Hematopoietic multipotent progenitor cell treated with erythropoietin and hydrocortisone succinate and interleukin-3 and kit ligand, for 4 days (in vitro differentiated cells): ENCODE data around the gene RASGRP4.
A peak's percentile ranks its signal among the peaks of the same experiment; 100 is the strongest.
"Not testable (repeated sequence)": the region's sequence is repeated elsewhere in the genome, so short reads cannot be mapped to it uniquely, and the experiment has no call there.

ENCODE experiments used
- DNase-seq: peaks from one replicate; pipeline ENCODE4 v3.0.0-alpha.2; 2015

RASGRP4 gene

DNA sequence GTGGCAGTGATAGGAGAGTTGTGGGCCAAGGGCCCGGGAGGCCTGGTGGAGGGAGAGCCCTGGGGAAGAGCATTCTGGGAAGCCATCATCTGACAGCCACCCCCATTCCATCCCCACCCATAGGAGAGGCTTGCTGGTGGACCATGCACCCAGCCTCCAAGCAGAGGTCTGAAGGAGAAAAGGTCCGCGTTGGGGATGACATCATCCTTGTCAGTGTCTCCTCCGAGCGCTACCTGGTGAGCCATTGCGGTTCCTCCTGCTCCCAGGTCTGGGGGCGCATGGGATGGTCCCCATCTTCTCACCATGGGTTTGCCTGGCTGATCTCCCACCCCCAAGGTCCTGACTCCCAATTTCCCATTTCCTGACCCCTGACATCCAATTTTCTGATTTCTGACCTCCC is 18.0 kb upstream of the RASGRP4 start:
- DNase-seq = no peak

DNA sequence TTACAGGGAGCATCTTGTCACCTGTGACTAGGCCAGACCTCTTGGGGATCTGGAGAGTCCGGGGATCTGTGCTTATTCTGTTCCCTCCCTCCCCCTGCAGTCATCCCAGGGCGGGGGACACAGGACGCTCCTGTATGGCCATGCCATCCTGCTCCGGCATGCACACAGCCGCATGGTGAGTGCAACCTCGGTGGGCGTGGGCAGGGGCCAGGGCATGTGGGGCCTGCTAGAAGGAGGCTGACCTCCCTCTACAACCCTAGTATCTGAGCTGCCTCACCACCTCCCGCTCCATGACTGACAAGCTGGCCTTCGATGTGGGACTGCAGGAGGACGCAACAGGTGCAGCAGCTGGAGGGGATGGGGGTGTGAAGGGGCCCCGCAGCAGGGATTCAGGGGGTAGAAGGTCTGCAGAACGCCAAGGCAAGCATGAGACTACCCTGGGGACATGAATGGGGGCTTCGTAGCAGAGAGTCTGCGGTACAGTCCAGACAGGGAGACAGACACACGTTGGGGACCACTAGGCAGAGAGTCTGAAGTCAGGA is 17.5 kb upstream of the RASGRP4 start:
- no peak for DNase-seq

DNA sequence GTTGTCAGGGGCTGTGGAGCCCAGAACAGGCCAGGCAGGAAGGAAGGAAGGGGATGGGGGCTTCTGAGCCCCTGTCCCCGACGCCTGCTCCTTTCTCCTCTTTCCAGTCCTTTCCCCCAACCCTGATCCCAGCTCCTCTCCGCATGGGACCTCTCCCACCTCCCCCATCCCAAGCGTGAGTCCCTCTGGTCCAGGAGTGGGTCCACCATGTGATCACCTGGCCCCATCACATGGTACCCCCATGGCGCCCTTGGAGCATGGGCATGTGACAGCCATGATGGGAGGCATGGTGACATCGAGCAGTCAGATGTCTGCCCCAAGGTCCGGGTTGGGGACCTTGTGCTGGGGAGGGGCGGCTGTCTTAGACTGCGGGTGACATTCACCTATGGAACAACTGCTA is 16.7 kb upstream of the RASGRP4 start:
- no peak for DNase-seq

DNA sequence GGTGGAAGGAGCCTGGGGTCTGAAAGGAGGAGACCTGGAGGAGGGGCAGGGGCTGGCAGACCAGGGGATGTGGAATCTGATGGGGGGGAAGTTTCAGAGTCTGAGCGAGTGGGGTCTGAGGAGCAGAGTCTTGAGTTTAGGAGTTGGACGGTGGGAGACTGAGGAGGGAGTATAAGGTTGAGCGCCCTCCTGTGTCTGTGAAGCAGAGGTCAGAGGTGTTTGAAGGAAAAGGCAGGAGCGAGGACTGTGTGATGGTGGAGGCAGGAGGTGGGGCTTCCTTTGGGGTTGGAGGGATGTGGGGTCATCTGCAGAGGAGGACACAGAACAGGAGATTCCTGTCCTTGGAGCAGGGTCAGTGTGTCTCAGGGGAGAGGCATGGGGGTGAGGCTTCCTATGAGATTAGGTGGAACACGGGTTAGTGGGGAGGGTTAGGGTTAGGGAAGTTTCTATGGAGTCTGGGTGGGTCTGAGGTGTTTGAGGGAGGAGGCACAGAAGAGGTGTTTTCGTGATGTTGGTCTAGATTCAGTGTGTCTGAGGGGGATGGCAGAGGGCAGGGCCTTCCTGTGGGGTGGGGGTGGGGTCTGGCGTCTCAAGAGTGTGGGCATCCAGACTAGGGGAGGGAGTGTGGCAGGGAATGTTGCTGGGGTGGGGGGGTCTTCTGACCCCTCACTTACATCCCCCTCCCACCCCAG is 15.8 kb upstream of the RASGRP4 start:
- peak; percentile 69 for DNase-seq

DNA sequence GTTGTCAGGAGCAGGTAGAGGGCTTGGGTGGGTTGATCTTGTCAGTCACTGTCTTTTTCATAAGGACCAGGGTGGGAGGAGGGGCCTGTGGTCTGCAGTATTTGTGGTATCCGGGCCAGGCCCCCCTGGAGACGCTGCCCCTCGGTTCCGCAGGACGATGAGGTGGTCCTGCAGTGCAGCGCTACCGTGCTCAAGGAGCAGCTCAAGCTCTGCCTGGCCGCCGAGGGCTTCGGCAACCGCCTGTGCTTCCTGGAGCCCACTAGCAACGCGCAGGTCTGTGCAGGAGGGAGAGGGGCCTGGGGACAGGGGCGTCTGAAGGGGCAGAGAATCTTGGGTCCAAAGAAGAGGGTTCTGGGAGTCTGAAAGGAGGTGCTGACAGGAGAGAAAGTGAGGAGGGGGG is 14.6 kb upstream of the RASGRP4 start:
- DNase-seq = no peak

DNA sequence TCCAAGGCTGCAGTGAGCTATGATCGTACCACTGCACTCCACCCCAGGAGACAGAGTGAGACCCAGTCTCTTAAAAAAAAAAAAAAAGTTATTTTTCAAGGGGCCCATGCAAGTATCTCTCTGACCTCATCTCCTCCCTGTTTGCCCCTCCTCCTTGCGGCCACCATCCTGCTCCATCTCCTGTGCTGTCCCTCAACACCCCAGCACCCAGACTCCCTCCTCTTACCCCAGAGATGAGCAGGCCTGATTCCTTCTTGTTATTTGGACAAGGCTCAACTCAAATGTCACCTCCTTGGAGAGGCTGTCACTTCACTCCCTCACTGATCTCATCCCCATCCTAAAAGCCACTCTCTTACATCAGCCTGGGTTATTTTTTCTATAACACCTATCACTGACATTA is 11.9 kb upstream of the RASGRP4 start:
- no peak for DNase-seq

DNA sequence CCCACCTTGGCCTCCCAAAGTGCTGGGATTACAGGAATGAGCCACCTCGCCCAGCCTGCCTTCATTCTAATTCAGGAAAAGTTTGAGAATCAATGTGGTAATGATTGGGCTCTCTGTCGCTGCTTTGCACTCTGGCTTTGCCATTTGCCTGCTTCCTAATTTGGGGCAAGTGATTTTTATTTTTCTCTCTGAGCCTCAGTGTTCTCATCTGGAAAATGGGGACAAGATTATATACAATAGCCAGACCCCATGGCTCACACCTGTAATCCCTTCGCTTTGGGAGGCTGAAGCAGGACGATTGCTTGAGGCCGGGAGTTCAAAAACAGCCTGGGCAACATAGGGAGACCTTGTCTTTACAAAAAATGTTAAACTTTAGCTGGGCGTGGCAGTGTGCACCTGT is 11.3 kb upstream of the RASGRP4 start:
- DNase-seq = no peak

DNA sequence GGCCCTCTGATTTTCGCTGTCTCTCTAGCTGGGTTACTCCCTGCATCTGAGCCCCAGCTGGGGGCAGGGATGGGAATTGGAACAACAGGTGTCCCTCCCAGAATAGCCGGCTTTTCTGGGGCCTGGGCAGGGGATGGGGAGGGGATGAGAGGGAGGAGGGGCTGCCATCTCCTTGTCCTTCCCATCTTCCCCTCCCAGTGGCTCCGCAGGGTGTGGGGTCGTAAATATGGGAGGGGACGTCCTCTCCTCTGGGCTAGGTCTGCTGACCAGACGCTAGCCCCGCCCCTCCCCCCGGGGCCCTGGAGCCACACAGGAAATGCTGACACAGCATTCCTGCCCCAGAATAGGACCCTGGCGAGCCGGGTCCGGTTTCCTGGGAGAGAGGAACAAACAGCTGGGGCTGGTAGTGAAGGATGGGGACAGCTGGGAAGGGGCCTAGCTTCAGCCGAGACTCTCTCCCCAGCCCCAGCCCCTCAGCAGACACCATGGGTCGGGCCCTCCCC is 8.6 kb upstream of the RASGRP4 start:
- no peak for DNase-seq

DNA sequence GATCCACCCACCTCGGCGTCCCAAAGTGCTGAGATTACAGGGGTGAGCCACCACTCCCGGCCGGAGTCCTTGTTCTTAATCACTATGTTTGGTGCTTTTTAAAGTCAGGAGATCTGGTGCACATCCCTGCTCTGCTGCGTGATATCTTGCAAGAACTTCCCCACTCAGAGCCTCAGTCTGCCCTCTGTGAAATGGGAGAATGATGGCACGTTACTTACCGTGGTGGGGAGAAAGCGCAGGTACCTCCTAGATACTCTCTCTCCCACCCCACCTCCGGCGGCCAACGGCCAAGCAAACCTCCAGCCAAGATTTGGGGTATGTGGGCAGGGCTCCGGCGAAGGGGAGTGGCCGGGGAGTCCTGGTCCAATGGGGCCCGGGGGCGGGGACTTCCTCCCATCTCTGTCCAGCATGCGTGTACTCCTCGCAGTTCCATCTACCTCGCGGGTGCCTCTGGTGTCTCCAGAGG is 7.3 kb upstream of the RASGRP4 start, which contains the start of gene RYR1:
Gene RYR1, plus strand, starts transcription at position 424 of the 466 bp plus-strand sequence. CDS start 139 bp downstream, outside the sequence.
- peak; percentile 85 for DNase-seq

DNA sequence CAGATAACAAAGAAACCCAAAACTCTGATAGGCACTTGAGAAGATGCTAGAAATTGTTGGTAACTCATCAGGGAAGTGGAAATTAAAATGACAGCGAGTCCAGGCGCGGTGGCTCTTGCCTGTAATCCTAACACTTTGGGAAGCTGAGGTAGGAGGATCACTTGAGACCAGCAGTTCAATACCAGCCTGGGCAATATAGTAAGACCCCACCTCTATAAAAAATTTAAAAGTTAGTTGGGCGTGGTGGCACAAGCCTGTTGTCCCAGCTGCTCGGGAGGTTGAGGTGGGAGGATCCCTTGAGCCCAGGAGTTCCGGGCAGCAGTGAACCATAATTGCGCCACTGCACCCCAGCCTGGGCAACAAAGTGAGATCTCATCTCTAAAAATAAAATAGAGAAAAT is 4.9 kb upstream of the RASGRP4 start:
- no peak for DNase-seq

DNA sequence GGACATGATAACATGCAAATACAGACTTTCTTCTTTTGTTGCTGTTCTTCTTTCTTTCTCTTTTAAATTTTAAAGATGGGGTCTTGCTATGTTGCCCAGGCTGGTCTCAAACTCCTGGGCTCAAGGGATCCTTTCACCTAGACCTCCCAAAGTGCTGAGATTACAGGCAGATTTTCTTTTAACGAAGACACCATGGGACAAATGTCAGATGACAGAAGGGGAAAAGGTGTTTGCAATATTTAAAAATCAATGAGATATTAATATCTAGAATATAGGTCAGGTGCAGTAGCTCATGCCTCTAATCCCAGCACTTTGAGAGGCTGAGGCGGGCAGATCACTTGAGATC is 3.8 kb upstream of the RASGRP4 start:
- no peak for DNase-seq

DNA sequence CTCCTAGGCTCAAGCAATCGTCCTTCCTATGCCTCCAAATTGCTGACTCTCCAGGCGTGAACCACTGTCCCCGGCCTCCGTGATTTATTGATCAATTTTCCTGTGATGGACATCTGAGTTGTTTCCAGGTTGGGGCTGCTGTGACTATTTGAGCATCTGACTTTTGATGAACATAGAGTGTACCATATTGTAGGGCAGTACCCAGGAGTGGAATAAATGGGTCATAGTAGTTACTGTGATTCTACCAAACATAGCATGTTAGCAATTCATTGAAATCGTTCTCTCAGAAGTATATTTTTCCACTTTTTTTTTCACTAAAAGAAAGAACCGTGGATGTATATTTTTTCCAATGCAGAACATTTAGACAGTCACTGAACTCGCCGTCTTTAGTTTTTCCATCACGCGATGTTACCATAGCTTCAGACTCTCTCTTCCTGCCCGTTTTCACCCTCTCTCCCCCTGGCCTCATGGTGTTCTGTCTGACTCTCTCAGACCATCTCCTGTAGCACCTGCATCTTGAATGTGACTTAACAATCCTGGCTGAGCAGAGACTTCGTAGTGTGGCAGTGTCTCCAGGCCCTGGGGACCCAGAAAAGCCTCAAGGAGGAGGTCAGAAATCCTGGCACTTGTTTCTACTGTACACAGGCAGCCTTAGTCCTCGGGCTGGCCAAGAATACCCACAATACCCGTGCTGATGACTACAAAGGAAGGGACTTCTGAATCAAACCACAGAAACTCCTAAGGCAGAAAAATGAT is 3.2 kb upstream of the RASGRP4 start:
- peak; percentile 37 for DNase-seq

DNA sequence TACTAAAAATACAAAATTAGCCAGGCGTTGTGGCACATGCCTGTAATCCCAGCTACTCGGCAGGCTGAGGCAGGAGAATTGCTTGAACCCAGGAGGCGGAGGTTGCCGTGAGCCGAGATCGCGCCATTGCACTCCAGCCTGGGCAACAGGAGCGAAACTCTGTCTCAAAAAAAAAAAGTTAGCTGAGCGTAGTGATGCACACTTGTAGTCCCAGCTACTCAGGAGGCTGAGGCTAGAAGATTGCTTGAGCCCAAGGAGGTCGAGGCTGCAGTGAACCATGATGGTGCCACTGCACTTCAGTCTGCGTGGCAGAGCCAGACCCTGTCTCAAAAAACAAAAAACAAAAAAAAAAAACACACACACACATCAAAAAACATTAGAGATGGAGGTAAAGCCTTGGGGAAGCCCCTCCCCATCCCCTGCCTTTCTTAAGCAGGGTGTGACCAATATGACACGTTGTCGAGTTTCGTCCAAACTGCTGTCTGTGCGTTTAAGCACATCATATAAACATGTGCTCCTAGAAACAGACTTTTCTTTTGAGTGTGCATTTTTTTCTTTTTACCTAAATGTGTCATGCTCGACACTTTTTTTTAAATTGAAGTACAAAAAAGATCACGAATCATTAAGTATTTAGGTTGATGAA is 1.1 kb upstream of the RASGRP4 start:
- DNase-seq = not testable (repeated sequence)

DNA sequence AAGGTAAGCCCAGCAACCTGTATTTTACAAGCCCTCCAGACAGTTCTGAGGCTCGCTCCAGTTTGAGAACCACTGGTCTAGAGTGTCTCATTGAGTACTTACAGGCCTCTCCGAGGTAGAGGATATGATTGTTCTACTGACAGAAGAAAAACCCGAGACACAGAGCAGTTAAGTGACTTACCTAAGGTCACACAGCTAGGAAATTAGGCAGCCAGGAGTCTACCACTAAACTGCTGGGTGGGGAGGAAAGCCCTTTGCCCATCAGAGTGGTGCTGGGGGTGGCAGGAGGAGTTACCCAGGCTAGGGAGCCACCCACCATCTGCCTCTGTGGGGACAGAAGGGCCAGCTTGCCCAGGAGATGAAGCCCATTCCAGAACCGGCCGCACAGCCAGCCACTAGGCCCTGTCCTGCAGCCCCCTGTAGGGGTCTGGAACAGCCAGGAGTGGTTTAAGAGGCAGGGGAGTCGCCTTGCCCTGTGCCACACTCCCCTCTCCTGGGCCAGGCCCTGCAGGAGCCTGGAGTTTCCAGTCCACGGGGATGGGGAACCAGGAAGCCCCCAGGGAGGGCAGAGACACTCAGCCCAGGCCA is 703 bp downstream of the RASGRP4 start:
- peak; percentile 29 for DNase-seq

DNA sequence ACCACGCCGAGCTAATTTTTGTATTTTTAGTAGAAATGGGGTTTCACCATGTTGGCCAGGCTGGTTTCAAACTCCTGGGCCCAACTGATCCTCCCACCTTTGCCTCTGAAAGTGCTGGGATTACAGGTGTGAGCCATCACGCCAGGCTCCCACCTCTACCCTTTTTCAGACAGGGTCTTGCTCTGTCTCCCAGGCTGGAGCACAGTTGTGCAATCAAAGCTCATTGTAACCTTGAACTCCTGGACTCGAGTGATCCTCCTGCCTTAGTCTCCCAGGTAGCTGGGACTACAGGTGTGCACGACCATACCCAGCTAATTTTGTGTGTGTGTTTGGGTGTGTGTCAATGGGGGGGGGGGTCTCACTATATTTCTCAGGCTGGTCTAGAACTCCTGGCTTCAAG is 1.7 kb downstream of the RASGRP4 start:
- no peak for DNase-seq

DNA sequence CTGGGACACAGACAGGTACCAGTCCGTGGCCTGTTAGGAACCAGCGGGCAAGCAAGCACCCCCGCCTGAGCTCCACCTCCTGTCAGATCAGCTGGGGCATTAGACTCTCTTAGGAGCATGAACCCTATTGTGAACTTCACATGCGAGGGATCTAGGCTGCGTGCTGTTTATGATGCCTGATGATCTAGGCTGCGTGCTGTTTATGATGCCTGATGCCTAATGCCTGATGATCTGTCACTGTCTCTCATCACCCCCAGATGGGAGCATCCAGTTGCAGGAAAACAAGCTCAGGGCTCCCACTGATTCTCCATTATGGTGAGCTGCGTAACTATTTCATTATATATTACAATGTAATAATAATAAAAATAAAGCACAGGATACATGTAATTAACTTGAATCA is 3.6 kb downstream of the RASGRP4 start:
- no peak for DNase-seq

DNA sequence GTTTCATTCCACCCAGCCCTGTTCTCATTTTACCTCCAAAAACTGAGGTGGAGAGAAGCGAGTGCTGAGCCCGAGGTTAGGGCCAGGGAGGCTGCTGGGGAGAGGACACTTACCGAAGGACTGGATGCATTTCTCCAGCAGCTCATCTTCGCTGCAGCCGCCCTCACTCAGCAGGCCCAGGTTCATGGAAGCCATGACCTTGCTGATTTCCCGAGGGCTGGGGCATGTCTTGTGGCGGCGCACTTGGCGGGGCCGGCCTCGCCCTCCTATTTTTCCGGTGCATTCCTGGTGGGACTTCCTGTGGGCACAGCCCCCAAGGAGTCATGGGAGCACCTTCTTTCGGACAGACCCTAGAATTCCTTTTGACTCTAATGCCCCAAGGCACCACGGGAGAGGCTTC is 4.2 kb downstream of the RASGRP4 start:
- DNase-seq = no peak

DNA sequence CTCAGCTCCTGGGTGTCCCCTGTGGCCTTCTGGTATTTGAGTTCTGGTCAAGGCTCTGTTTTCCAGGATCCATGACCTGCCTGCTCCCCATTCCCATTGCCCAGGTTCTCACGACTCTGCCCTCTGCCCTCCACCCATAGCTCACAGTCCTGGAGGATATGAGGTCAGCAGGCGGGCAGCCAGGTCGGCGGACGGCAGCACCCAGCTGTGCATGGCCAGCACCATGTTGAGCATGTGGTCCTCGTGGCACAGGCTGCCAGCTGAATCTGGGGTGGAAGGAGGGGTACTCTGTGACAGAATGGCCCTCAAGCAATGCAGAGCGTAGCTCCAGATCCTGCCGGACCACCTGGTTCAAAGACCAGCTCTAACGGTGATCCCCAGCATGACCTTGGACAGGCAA is 5.1 kb downstream of the RASGRP4 start:
- DNase-seq = no peak

DNA sequence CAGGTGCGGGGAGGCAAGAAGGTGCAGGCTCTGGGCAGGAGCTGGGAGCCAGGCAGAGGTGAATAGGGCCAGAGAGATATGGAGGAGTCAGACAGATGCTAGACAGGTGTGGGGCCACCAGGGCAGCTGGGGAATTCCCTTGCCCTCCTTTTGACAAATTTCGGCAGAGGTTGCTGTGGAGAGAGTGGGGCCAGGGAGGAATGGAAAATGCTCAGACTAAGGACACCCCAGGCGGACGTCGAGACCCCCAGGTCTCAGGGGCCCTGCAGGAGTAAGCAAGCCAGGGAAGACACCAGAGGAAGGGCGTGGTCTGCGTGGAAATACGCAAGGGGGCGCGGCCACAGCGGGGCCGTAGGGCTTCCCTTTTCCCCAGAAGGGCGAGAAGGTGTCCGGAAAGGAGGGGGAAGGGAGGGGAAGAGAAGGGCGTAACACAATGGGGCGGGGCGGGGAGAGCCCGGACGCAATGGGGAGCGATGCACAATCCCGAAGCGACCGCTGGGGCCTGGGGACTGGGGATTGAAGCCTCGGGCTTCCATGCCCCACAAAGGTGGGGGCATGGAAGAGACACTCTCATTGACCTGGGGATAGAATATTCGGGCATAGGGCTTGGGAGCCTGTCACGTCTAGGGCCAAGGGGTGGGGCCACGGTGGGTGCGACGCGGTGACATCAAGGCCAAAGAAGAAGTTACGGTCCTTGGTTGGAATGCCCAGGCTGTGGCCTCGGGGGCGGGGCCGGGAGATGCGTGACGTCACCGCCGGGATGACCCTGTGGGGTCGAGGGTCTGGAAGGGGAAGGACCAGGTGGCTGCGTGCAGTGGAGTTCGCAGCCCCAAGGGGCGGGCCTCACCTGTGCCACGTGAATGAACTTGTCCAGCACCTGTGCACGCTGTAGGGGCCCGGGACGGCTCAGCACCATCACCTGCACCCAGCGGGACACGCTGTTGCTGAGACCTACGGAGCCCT is 8.2 kb downstream of the RASGRP4 start:
- peak; percentile 92 for DNase-seq

DNA sequence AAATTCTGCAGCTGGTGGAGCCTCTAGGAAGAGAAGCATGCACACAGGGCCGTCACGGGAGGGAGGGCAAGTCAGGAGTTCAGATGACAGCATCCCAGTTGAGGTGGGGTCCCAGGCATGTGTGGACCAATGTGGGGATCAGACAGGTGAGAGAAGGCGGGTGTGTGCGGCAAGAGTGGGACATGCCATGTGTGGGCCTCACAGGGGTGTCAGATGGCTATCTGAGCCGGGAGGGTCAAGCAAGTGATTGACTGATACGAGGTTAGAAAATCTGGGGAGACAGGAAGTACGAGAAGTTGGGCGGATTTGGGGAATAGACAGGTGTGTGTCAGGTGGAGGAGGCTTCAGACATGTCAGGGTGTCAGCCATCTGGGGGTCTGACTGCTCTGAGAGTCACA is 8.9 kb downstream of the RASGRP4 start:
- no peak for DNase-seq

DNA sequence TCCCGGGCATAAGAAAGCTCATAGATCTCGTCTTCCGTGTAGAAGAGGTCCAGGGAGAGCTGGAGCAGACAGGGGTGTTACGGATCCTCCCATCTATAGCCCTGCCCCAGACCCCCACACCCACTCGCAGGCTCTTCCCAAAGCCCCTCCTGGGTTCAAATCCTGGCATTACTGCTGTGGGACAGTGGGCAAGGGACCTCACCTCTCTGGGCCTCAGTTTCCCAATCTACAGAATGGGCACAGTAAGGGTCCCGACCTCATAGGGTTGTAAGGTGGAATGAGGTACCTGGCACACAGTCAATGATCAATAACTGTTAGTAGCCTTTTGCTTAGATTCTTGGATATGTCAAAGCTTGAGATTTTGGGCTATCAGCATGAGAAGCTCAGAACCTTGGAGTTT is 12.6 kb downstream of the RASGRP4 start:
- DNase-seq = no peak

DNA sequence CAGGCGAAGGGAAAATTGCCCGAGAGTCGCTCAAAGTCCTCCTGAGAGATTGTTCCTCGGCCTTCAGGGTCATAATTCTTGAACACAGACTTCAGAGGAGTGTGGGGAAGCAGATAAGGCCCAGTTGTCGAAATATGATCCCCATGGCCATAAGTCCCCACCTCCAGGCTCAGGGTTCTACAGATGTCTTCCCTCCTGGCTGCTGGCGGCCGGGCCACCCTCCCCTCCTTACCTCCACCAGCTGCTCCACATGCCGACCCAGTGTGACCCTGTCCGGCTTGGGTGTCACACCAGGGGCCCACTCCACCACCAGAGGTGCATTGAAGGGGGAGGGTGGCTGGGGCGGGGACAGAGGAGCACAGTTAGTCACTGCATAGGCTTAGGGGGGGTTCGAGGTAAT is 13.1 kb downstream of the RASGRP4 start:
- DNase-seq = peak; percentile 38
